ENCODE measurements around the gene NTRK2. TPM values are rescaled to one million over a fixed set of nuclear protein-coding genes. Genes with fewer than 3 reads are reported as not detected.

The NTRK2 gene
- total RNA-seq, 6 experiments from 2014 or later = 0.11 to 0.83 (median 0.25) TPM

GRCh38 chr9:84849049-84849448, 179.5 kb downstream of the NTRK2 start:
- Mint-ChIP-seq H3K27me3 (ENCODE audit: insufficient read depth) (no peaks in the 10 kb centered on the region; the same call in 1 of the 2 replicates), H3K36me3 (ENCODE audit: low read depth) (no peaks in the 10 kb centered on the region), H3K4me1 (ENCODE audit: low read depth) (no peaks in the 10 kb centered on the region; the same call in 1 of the 2 replicates), H3K27ac (no peak overlapping the region), H3K4me3 (no peak overlapping the region), H3K9me3 (peaks cover 9% of the 10 kb centered on the region)
- DNase-seq = no peak
- TF ChIP-seq CTCF (IDR thresholded peaks at IDR 0.05) = no peak

- H3K36me3 Mint-ChIP-seq (ENCODE audit: low read depth) = no peaks in the 10 kb centered on the region; the same call in 1 of the 2 replicates
- H3K27me3 Mint-ChIP-seq (ENCODE audit: insufficient read depth) = no peaks in the 10 kb centered on the region; the same call in 1 of the 2 replicates
- H3K4me3 Mint-ChIP-seq = no peak overlapping the region
- no peak overlapping the region for H3K27ac Mint-ChIP-seq
- TF ChIP-seq CTCF (IDR thresholded peaks at IDR 0.05) = no peak
- peaks cover 2% of the 10 kb centered on the region; the same call in 1 of the 2 replicates for H3K4me1 Mint-ChIP-seq (ENCODE audit: low read depth)
- peaks cover 14% of the 10 kb centered on the region for H3K9me3 Mint-ChIP-seq
- DNase-seq = no peak
Observed at GRCh38 chr9:84850830-84851392, 181.4 kb downstream of the NTRK2 start.

- H3K4me1 Mint-ChIP-seq (ENCODE audit: low read depth) = peaks cover 8% of the 10 kb centered on the region; the same call in 1 of the 2 replicates
- peak overlapping the region; percentile 34; the same call in 1 of the 2 replicates for H3K27ac Mint-ChIP-seq
- H3K9me3 Mint-ChIP-seq = peaks cover 10% of the 10 kb centered on the region
Observed at GRCh38 chr9:84851935-84852585, 182.5 kb downstream of the NTRK2 start.

GRCh38 chr9:84852617-84853301, 183.2 kb downstream of the NTRK2 start:
- Mint-ChIP-seq H3K9me3 (peaks cover 6% of the 10 kb centered on the region), H3K36me3 (ENCODE audit: low read depth) (no peaks in the 10 kb centered on the region; the same call in 1 of the 2 replicates), H3K27me3 (ENCODE audit: insufficient read depth) (no peaks in the 10 kb centered on the region; the same call in 1 of the 2 replicates), H3K4me3 (no peak overlapping the region), H3K4me1 (ENCODE audit: low read depth) (peaks cover 8% of the 10 kb centered on the region; the same call in 1 of the 2 replicates), H3K27ac (no peak overlapping the region)
- no peak for DNase-seq
- TF ChIP-seq CTCF (IDR thresholded peaks at IDR 0.05) = no peak

More at GRCh38 chr9:84851935-84852585, 182.5 kb downstream of the NTRK2 start:
- Mint-ChIP-seq H3K4me3 (no peak overlapping the region), H3K27me3 (ENCODE audit: insufficient read depth) (no peaks in the 10 kb centered on the region; the same call in 1 of the 2 replicates), H3K36me3 (ENCODE audit: low read depth) (no peaks in the 10 kb centered on the region; the same call in 1 of the 2 replicates)
- DNase-seq = peak; percentile 82
- no peak for TF ChIP-seq CTCF (IDR thresholded peaks at IDR 0.05)

- Mint-ChIP-seq H3K27ac (peak overlapping the region; percentile 14; the same call in 1 of the 2 replicates), H3K27me3 (ENCODE audit: insufficient read depth) (no peaks in the 10 kb centered on the region), H3K9me3 (peaks cover 8% of the 10 kb centered on the region; the same call in 1 of the 2 replicates), H3K4me1 (ENCODE audit: low read depth) (peaks cover 8% of the 10 kb centered on the region; the same call in 1 of the 2 replicates), H3K36me3 (ENCODE audit: low read depth) (no peaks in the 10 kb centered on the region; the same call in 1 of the 2 replicates), H3K4me3 (no peak overlapping the region)
- DNase-seq = peak; percentile 42
- TF ChIP-seq CTCF (IDR thresholded peaks at IDR 0.05) = no peak
Observed at GRCh38 chr9:84856181-84856632, 186.7 kb downstream of the NTRK2 start.

All from HFFc6 (cell line).